Measurements from ENCODE around the gene DNTT.

The DNTT gene

GRCh38 chr10:96304230-96304629, at the start of gene DNTT:
TSS of gene DNTT (plus strand) at chr10:96304434. CDS start at chr10:96304498, 64 bp downstream.
- no peak for TF ChIP-seq POLR2A (IDR thresholded peaks at IDR 0.05; ENCODE audit: extremely low read depth, insufficient read length)
- TF ChIP-seq MAX (IDR thresholded peaks at IDR 0.05; ENCODE audit: low read depth, low read length): no peak
- no peak for TF ChIP-seq MYC (IDR thresholded peaks at IDR 0.05; ENCODE audit: low read depth, low read length)
- TF ChIP-seq, protein P1, sequence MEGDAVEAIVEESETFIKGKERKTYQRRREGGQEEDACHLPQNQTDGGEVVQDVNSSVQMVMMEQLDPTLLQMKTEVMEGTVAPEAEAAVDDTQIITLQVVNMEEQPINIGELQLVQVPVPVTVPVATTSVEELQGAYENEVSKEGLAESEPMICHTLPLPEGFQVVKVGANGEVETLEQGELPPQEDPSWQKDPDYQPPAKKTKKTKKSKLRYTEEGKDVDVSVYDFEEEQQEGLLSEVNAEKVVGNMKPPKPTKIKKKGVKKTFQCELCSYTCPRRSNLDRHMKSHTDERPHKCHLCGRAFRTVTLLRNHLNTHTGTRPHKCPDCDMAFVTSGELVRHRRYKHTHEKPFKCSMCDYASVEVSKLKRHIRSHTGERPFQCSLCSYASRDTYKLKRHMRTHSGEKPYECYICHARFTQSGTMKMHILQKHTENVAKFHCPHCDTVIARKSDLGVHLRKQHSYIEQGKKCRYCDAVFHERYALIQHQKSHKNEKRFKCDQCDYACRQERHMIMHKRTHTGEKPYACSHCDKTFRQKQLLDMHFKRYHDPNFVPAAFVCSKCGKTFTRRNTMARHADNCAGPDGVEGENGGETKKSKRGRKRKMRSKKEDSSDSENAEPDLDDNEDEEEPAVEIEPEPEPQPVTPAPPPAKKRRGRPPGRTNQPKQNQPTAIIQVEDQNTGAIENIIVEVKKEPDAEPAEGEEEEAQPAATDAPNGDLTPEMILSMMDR (IDR thresholded peaks at IDR 0.05; ENCODE audit: low read depth, low read length): no peak
- H3K4me3 ChIP-seq (ENCODE audit: low read depth, low read length): no peak within 1 kb of the TSS
- no peak for DNase-seq (ENCODE audit: low read depth)

DNA sequence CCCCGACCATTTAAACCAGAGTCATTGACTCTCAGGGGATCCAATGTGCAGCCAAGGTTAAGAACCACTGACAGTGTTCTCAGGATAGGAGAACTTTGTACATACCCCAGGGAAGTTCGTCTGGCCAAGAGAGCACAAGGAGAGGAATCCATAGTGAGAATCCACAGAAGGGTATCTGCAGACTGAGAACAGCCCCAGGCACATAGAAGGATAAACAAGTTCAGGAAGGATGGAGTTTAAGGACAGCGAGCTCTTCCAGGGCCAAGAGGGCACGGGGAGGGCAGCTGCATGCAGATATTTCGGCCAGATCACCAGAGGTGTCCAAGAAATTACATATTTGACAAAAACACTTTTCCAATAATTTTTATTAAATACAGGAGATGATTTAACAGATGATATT, 49.3 kb upstream of the DNTT start:
- no peak for DNase-seq (ENCODE audit: low read depth)
- no peak overlapping the region for H3K4me3 ChIP-seq (ENCODE audit: low read depth, low read length)
- TF ChIP-seq POLR2A (IDR thresholded peaks at IDR 0.05; ENCODE audit: extremely low read depth, insufficient read length): no peak
- no peak for TF ChIP-seq MAX (IDR thresholded peaks at IDR 0.05; ENCODE audit: low read depth, low read length)
- TF ChIP-seq, protein P1 (IDR thresholded peaks at IDR 0.05; ENCODE audit: low read depth, low read length): no peak
- TF ChIP-seq MYC (IDR thresholded peaks at IDR 0.05; ENCODE audit: low read depth, low read length): no peak

GRCh38 chr10:96255549-96256333, 48.5 kb upstream of the DNTT start:
- DNase-seq (ENCODE audit: low read depth): no peak
- no peak for TF ChIP-seq MYC (IDR thresholded peaks at IDR 0.05; ENCODE audit: low read depth, low read length)
- TF ChIP-seq, protein P1 (IDR thresholded peaks at IDR 0.05; ENCODE audit: low read depth, low read length): no peak
- TF ChIP-seq MAX (IDR thresholded peaks at IDR 0.05; ENCODE audit: low read depth, low read length): no peak
- no peak for TF ChIP-seq POLR2A (IDR thresholded peaks at IDR 0.05; ENCODE audit: extremely low read depth, insufficient read length)
- no peak overlapping the region for H3K4me3 ChIP-seq (ENCODE audit: low read depth, low read length)

DNA sequence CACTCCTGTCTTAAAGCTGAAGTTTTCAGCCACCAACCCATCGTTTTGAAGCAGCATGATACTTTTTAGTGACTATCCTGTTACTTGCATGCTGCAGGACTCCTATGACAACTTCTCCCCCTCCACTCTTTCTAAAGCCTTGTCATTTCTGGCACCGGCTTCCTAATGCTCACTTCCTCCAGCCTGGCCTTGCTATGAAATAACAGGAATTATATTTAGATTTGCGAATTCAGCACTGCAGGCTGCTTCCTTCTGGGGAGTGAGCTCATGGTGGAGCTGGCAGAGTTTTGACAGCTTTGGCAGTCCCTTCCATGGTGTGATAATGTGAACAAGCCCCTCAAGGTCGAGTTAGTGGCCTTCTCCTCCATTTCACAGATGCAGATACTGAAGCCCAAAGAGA, 46.3 kb upstream of the DNTT start:
- H3K4me3 ChIP-seq (ENCODE audit: low read depth, low read length): no peak overlapping the region
- TF ChIP-seq MAX (IDR thresholded peaks at IDR 0.05; ENCODE audit: low read depth, low read length): no peak
- TF ChIP-seq MYC (IDR thresholded peaks at IDR 0.05; ENCODE audit: low read depth, low read length): no peak
- TF ChIP-seq, protein P1 (IDR thresholded peaks at IDR 0.05; ENCODE audit: low read depth, low read length): no peak
- TF ChIP-seq POLR2A (IDR thresholded peaks at IDR 0.05; ENCODE audit: extremely low read depth, insufficient read length): no peak
- DNase-seq (ENCODE audit: low read depth): no peak

- H3K4me3 ChIP-seq (ENCODE audit: low read depth, low read length): no peak overlapping the region
- TF ChIP-seq MAX (IDR thresholded peaks at IDR 0.05; ENCODE audit: low read depth, low read length) (no peak), POLR2A (IDR thresholded peaks at IDR 0.05; ENCODE audit: extremely low read depth, insufficient read length) (no peak), MYC (IDR thresholded peaks at IDR 0.05; ENCODE audit: low read depth, low read length) (no peak)
- TF ChIP-seq, protein P1 (IDR thresholded peaks at IDR 0.05; ENCODE audit: low read depth, low read length): no peak
- DNase-seq (ENCODE audit: low read depth): no peak
Measured at GRCh38 chr10:96259150-96259549, 45.1 kb upstream of the DNTT start.

Data from NB4 (cell line).